H1 (cell line): ENCODE results near the gene TTC34. TPM values are rescaled to one million over a fixed set of nuclear protein-coding genes. Genes with fewer than 3 reads are reported as not detected.

Experiments
- CBX5 ChIP-seq: fragments of 300-800, 300-1000 bp; sonication (generic); IDR thresholded peaks from 2 replicates; pipeline ENCODE4 v1.7.1; 2016; ENCODE audit warnings: antibody characterized with exemption, low read length, low read depth
- RFX5 ChIP-seq: IDR thresholded peaks from 2 replicates; pipeline ENCODE4 v1.6.1; 2011; ENCODE audit warnings: low read depth, low read length, improper control_type of control experiment, borderline replicate concordance
- SIN3A ChIP-seq, 2 experiments: IDR thresholded peaks in 1 of 2; conservative IDR thresholded peaks in 1 of 2; 2 replicates each; pipeline ENCODE4 v1.6.1; 2011 to 2012; ENCODE audit warnings: low read length in 2 of 2, improper control_type of control experiment in 1 of 2, low read depth in 1 of 2, mild to moderate bottlenecking in 1 of 2
- TCF12 ChIP-seq: IDR thresholded peaks from 2 replicates; pipeline ENCODE4 v1.6.1; 2011; ENCODE audit warnings: low read depth, mild to moderate bottlenecking, low read length
- polyA plus RNA-seq, 7 experiments: library from polyadenylated mRNA; depleted of rRNA in 3 of 7; stranded (reverse) in 5 of 7; unstranded in 2 of 7; fragments of >200 nt in 5 of 7; fragments of 200-250 nt in 2 of 7; gene quantifications; 1 replicate in 5 of 7; 2 replicates in 1 of 7; 4 replicates in 1 of 7; pipeline versions ENCODE4 v1.2.1 to v1.2.3, GENCODE V29; 2011 to 2013; ENCODE audit warnings: missing spikeins in 2 of 7, mixed read lengths in 2 of 7
- total RNA-seq: library from RNA; stranded (reverse); fragmentation: NEBNext Ultra II Directional; extraction: Animal tissue kit (Norgen Biotek cat#: 25700); gene quantifications from 2 replicates; pipeline ENCODE4 v1.2.1, GENCODE V29; 2021

Gene TTC34
- total and polyA plus RNA-seq, 2 of the 8 experiments (the other 6 are each of a cell fraction or from before 2014, with no cell fraction given) = 0.23 to 0.50 TPM

- TF ChIP-seq RFX5 (no peak), SIN3A (conservative IDR thresholded peaks at IDR 0.05 in 1 of 2, IDR thresholded peaks at IDR 0.05 in 1 of 2; ENCODE audit: low read depth in 1 of 2, low read length in 2 of 2) (no peak), TCF12 (no peak), CBX5 (no peak)
Measured at GRCh38 chr1:2636733-2637132, 164.8 kb downstream of the TTC34 start (continued).
